ENCODE measurements around the gene TBX15. TPM values are rescaled to one million over a fixed set of nuclear protein-coding genes. Genes with fewer than 3 reads are reported as not detected.
"Not testable (repeated sequence)": the region's sequence is repeated elsewhere in the genome, so short reads cannot be mapped to it uniquely, and the experiment has no call there.

Gene TBX15
- total RNA-seq, 2 donors from 2014 or later, result 2.2 to 4.5 TPM

GRCh38 chr1:118945489-118945888 is 42.7 kb downstream of the TBX15 start:
- ATAC-seq (no peak), DNase-seq (no peak)
- intact Hi-C loops (cut with DNase I), result no loop called here

GRCh38 chr1:118944546-118944945 is 43.6 kb downstream of the TBX15 start:
- no peak for ATAC-seq
- intact Hi-C loops (cut with DNase I), result no loop called here

GRCh38 chr1:118944133-118944532 is 44.0 kb downstream of the TBX15 start:
- no peak for DNase-seq
- intact Hi-C loops (cut with DNase I), result no loop called here
- no peak for ATAC-seq

More at GRCh38 chr1:118944546-118944945, 43.6 kb downstream of the TBX15 start:
- DNase-seq, result no peak

- intact Hi-C loops (cut with DNase I), result no loop called here
These were observed 47.2 kb downstream of the TBX15 start for GRCh38 chr1:118940957-118941356.

GRCh38 chr1:118937413-118938072 is 50.6 kb downstream of the TBX15 start:
- ATAC-seq (no peak), DNase-seq (no peak)
- intact Hi-C loops (cut with DNase I), result no loop called here

More at GRCh38 chr1:118940957-118941356, 47.2 kb downstream of the TBX15 start:
- DNase-seq, result no peak
- ATAC-seq, result no peak

- ATAC-seq, result no peak
- intact Hi-C loops (cut with DNase I), result no loop called here
- no peak for DNase-seq
These were observed 53.4 kb downstream of the TBX15 start for GRCh38 chr1:118934706-118935105.

- intact Hi-C loops (cut with DNase I), result no loop called here
- no peak for DNase-seq
- no peak for ATAC-seq
These were observed 54.9 kb downstream of the TBX15 start for GRCh38 chr1:118933051-118933781.

DNA sequence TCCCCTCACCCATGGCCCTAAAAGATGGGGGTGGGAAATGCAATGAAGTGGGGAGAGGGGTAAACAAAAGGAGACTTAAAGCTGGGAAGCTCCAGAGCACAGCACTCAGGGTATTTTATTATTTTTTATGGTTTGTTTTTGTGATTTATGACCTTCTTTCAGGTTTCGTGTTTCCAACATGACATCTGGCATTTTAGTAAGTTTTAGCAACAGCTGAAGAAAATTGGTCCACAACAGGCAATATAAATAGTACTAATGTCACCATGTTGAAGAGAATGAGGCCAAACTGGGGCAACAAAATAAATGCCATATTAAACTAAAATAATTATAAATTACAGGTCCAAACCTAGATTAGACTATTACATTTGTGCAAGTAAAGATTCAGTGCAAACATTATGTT is 56.3 kb downstream of the TBX15 start:
- intact Hi-C loops (cut with DNase I), result no loop called here
- no peak for DNase-seq
- no peak for ATAC-seq

DNA sequence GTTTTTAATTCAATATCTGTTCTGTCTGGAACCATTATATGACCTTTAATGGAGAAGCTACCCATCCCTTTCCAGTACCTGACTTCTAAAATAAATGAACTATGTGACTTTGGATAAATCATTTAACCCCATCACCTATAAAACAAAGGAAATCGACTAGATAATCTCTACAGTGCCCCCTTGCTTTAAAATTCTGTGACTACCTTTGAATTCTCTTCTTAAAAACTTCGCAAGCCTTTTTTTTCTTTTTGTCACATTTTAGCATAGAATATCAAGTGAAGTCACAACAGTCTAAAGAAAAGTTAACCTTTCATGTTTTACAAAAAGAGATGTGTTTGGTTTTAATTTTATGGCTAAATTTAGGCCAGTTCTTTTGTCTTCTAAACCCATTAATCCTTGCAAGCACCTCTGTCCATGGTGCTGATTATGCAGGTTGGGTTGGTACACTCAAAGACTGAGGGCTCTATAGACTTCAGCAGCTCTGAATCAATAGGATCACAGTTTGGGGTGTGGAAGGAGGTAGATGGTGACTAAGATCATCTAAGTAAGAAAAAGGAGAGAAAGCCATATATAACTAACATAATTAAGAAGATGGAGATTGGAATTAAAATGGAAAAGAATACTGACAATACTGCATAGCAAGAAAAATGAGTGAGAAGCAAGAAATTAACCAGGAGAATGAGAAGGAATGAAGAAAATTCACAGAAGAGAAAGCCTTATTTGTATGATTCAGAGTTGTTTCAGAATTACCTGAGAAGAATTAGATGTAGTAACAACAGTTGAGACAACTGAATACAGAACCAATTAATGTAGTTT is 59.2 kb downstream of the TBX15 start:
- intact Hi-C loops (cut with DNase I), result no loop called here
- ATAC-seq, result no peak

GRCh38 chr1:118927427-118928187 is 60.5 kb downstream of the TBX15 start:
- intact Hi-C loops (cut with DNase I), result no loop called here
- DNase-seq, result no peak
- ATAC-seq, result no peak

More for the DNA sequence above, 59.2 kb downstream of the TBX15 start:
- no peak for DNase-seq

DNA sequence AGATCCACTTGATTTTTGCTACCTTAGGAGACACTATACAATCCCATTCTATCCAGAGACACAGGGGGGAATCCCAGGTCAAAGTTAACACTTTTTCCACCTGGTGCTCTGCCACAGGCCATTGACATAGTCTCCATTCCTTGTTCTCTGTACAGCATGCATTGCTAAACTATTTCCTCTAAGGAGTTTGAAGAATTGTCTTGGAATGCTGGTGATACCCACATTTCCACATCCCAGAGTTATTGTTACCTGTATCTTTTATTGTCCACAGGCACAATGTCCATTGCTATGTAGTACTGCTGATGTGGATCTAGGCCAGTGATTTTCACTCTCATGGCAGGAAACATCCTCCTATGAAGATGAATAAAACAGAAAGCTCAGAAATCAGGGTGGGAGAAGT is 61.9 kb downstream of the TBX15 start:
- intact Hi-C loops (cut with DNase I), result no loop called here
- ATAC-seq, result no peak
- no peak for DNase-seq

DNA sequence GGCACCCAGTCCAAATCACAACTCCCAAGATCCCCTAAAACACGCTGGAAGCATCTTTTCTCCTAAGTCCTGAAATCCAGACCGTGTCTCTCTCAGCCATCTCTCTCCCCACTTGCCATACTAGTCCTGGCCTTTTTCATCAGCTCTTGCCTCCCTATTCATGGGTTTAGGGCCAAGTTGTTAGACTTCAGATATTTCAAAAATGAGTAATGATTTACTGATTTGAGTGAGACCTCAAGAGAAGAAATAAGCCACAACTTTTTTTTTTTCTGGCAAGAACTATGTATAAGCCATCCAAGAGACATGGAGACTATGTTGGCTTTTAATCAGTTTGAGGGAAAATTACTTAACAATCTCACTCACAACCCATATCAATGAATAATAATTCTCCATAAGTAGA is 62.5 kb downstream of the TBX15 start:
- no peak for ATAC-seq
- no peak for DNase-seq
- intact Hi-C loops (cut with DNase I), result no loop called here

DNA sequence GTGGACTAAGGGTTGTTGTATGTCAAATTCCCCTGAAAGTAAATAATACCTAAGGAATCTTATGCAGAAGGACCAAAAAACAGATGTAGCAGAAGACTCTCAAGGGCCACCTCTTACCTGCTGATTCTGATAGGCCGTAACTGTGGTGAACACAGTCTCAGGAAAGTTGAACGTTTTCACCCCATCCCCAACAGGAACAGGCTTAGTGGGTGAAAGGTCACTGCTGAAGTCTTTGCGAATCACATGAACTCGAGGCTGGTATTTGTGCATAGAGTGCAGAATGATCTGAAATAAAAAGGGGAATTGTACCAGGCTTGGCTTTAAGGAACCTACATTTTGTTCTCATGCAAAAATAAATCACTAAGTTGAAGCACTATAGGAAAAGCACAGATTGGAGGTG is 64.8 kb downstream of the TBX15 start:
- intact Hi-C loops (cut with DNase I), result no loop called here
- DNase-seq, result no peak
- no peak for ATAC-seq

DNA sequence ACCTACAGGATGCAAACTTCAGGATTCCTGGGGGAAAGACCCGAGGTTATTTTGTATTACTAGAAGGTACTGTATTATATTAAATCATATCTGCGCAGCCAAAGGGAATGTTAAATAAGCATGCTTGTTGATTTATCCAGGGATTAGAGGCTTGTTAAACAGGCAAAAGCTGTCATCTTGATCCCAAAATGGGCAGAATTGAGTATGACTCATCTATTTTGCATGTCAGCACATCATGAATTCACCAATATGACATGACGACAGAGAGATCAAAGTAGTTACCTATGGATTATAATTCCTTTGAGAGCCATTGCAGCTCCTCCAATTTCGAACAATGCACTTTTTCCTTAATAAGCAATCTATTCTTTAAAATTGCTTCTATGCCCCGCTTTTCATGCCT is 66.1 kb downstream of the TBX15 start:
- intact Hi-C loops (cut with DNase I), result no loop called here
- DNase-seq (no peak), ATAC-seq (no peak)

- ATAC-seq (no peak), DNase-seq (no peak)
- intact Hi-C loops (cut with DNase I), result no loop called here
These were observed 67.9 kb downstream of the TBX15 start for GRCh38 chr1:118920124-118920717.

DNA sequence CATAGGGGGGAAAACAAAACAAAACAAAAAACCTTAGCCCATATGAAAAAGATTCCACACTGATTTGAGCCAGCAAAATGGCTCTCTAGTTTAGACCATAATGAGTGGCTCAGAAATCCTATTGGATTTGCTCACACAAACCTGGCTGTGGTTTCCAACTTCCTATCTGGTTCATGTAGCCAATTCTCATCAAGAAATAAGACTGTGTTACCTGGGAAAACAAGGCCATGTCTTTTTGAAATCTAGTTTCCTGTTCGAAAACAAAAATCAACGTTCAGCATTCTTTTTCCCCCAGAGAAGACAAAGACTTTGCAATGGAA is 69.2 kb downstream of the TBX15 start:
- DNase-seq (no peak), ATAC-seq (no peak)
- intact Hi-C loops (cut with DNase I), result no loop called here

DNA sequence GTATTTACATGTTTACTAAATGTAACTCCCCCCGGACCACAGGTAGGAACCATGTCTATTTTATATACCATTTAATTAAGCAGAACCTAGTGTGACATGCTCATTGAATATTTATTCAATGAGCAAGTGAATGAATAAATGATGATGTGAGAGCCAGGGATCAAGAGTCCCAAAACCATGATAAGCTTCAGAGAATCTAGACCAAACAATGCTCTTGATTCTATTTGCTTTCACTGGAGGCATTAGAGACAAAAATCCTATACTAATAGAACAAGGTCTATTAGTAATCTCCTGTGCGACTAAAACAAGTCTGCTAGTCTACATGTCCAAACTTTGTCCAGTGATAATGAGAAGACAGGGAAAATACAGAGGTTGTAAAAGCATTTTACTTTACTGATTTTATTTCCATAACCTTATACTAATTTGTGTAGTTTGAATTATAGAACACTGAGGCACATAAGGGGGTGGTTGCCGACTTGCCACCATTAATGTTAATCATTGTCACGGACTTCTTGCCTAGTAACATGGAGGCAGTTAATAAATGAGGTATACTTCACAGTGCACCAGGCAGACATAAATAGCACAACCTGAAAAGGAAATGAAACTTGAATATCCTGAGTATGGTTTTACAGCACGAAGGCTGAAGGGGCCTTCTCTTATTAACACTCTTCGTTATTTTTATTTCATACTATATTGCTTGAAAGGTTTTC is 69.8 kb downstream of the TBX15 start:
- ATAC-seq (no peak), DNase-seq (no peak)
- intact Hi-C loops (cut with DNase I), result no loop called here

DNA sequence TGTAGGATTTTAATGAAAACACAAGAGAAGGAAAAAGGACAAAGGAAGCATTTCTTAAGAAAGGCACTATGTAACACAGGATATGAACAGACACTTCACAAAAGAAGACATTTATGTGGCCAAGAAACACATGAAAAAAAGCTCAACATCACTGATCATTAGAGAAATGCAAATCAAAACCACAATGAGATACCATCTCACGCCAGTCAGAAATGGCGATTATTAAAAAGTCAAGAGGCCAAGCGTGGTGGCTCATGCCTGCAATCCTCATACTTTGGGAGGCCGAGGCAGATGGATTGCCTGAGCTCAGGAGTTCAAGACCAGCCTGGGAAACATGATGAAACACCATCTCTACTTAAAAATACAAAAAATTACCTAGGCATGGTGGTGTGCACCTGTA is 71.8 kb downstream of the TBX15 start:
- intact Hi-C loops (cut with DNase I); DNase-seq; ATAC-seq: not testable (repeated sequence)

Data from left cardiac atrium (tissue), 4 donors.